Panc1 (cell line): ENCODE data around the gene PDZD2. TPM values are rescaled to one million over a fixed set of nuclear protein-coding genes. Genes with fewer than 3 reads are reported as not detected.

Source experiments
- ATAC-seq: fragments of 200-7000 bp; cut with Tn5 transposase; 2 replicates; pipeline ENCODE4 v1.9.1; 2020; ENCODE audit warnings: mild to moderate bottlenecking, moderate library complexity
- BruUV-seq: library from RNA; stranded (reverse); fragments of 400-500 nt; replicated peaks from 2 replicates; lab custom pipeline; 2021; lab: Mats Ljungman, UMichigan
- CTCF ChIA-PET: fragments of 300-600 bp; sonication (Branson Sonifier 250); formaldehyde crosslinking; loops from one replicate; lab custom pipeline; 2022; ENCODE audit warnings: antibody characterized with exemption; lab: Charles Lee
- POLR2A ChIA-PET: fragments of 300-600 bp; sonication (Branson Sonifier 250); formaldehyde crosslinking; loops from one replicate; lab custom pipeline; 2022; ENCODE audit warnings: antibody characterized with exemption; lab: Charles Lee
- DNase-seq: peaks from one replicate; pipeline ENCODE4 v3.0.0-alpha.2; 2010; ENCODE audit warnings: low read depth, low spot score
- H3K27ac ChIP-seq: 2 replicates; pipeline ENCODE4 v1.5.1; 2011; ENCODE audit warnings: mild to moderate bottlenecking, low read length, inconsistent platforms
- H3K27me3 ChIP-seq: fragments of 200-500 bp; sonication (Bioruptor generic); 2 replicates; pipeline ENCODE4 v1.6.0; 2014; ENCODE audit warnings: low read length, inconsistent platforms; ENCODE audit not compliant: control insufficient read depth, insufficient read depth
- H3K36me3 ChIP-seq: fragments of 200-500 bp; sonication (Bioruptor generic); 2 replicates; pipeline ENCODE4 v1.5.1; 2014; ENCODE audit warnings: inconsistent platforms, mild to moderate bottlenecking, low read length, moderate library complexity; ENCODE audit not compliant: control insufficient read depth, insufficient read depth
- H3K4me1 ChIP-seq: 2 replicates; pipeline ENCODE4 v1.5.1; 2011; ENCODE audit warnings: inconsistent platforms, mild to moderate bottlenecking, low read length, moderate library complexity; ENCODE audit not compliant: control insufficient read depth, insufficient read depth
- H3K4me3 ChIP-seq, 2 experiments: 2 replicates each; pipeline ENCODE4 v1.5.1; 2011 to 2012; ENCODE audit warnings: low read depth in 2 of 2, low read length in 2 of 2, mild to moderate bottlenecking in 2 of 2, inconsistent platforms in 1 of 2, moderate library complexity in 1 of 2
- H3K9me3 ChIP-seq: fragments of 200-500 bp; sonication (Bioruptor generic); 2 replicates; pipeline ENCODE4 v1.5.1; 2014; ENCODE audit warnings: low read depth, mild to moderate bottlenecking, inconsistent platforms, low read length, moderate library complexity; ENCODE audit not compliant: control insufficient read depth, insufficient read depth
- CTCF ChIP-seq: fragments of 450-650 bp; IDR thresholded peaks from 2 replicates; pipeline ENCODE4 v1.5.1; 2017; ENCODE audit warnings: mild to moderate bottlenecking
- POLR2AphosphoS5 ChIP-seq: IDR thresholded peaks from 2 replicates; pipeline ENCODE4 v1.6.1; 2012; ENCODE audit warnings: mild to moderate bottlenecking, low read depth, low read length, moderate library complexity
- REST ChIP-seq, 2 experiments: IDR thresholded peaks; 2 replicates each; pipeline ENCODE4 v1.6.1; 2011 to 2012; ENCODE audit warnings: low read depth in 2 of 2, control low read depth in 1 of 2, low read length in 1 of 2, mild to moderate bottlenecking in 1 of 2, moderate library complexity in 1 of 2; ENCODE audit not compliant: insufficient read depth in 1 of 2
- SIN3A ChIP-seq: IDR thresholded peaks from 2 replicates; pipeline ENCODE4 v1.6.1; 2012; ENCODE audit warnings: low read depth, mild to moderate bottlenecking, low read length, moderate library complexity, borderline replicate concordance; ENCODE audit not compliant: insufficient read depth
- TCF7L2 ChIP-seq: IDR thresholded peaks from 2 replicates; pipeline ENCODE4 v1.6.1; 2011; ENCODE audit warnings: mild to moderate bottlenecking, low read depth, low read length, inconsistent platforms
- in situ Hi-C: cut with HindIII; loops from 2 replicates; pipeline ENCODE4 v1.10.0; 2016; ENCODE audit warnings: low sequenced_read_pairs, low pct_unique_long_range_greater_than_20kb
- intact Hi-C: fragments of 100-400 bp; cut with micrococcal nuclease; formaldehyde crosslinking; loops from one replicate; pipeline ENCODE4 v1.10.0; 2022; ENCODE audit not compliant: unreplicated experiment
- total RNA-seq: library from RNA; stranded (reverse); gene quantifications from one replicate; pipeline ENCODE4 v1.2.1, GENCODE V29; 2021; ENCODE audit not compliant: unreplicated experiment

Gene PDZD2
- total RNA-seq, 1 experiment from 2014 or later: 0.10 TPM

- POLR2A ChIA-PET: no interaction called here
Measured at GRCh38 chr5:31952067-31952466, 313.1 kb downstream of the PDZD2 start.

GRCh38 chr5:31954091-31954490 lies 315.2 kb downstream of the PDZD2 start:
- intact Hi-C loops: no loop called here

More at GRCh38 chr5:31952067-31952466, 313.1 kb downstream of the PDZD2 start:
- CTCF ChIA-PET: interaction anchor here (0.6 kb wide), 1 partner anchor 123 kb away, joined by 3 read pairs; no protein-coding TSS in a partner anchor
- TF ChIP-seq POLR2AphosphoS5: no peak
- no peak for TF ChIP-seq REST (IDR thresholded peaks at IDR 0.05; ENCODE audit: insufficient read depth in 1 of 2, low read depth in 2 of 2, low read length in 1 of 2)
- no peak for TF ChIP-seq CTCF
- TF ChIP-seq SIN3A: no peak
- Histone ChIP-seq H3K27me3 (peaks cover 8% of the 10 kb centered on the region), H3K9me3 (no peaks in the 10 kb centered on the region), H3K36me3 (no peaks in the 10 kb centered on the region), H3K27ac (no peak overlapping the region), H3K4me1 (no peaks in the 10 kb centered on the region), H3K4me3 (no peak overlapping the region)
- ATAC-seq: no peak
- intact Hi-C loops: no loop called here
- BruUV-seq: no TSS peak
- DNase-seq: no peak
- in situ Hi-C loops: no loop called here

More at GRCh38 chr5:31954091-31954490, 315.2 kb downstream of the PDZD2 start:
- POLR2A ChIA-PET: no interaction called here
- H3K36me3 ChIP-seq: no peaks in the 10 kb centered on the region
- CTCF ChIA-PET: no interaction called here
- H3K27ac ChIP-seq: no peak overlapping the region
- ATAC-seq (no peak), DNase-seq (no peak)
- H3K4me1 ChIP-seq: no peaks in the 10 kb centered on the region
- H3K27me3 ChIP-seq: peaks cover 8% of the 10 kb centered on the region
- in situ Hi-C loops: no loop called here
- TF ChIP-seq REST (IDR thresholded peaks at IDR 0.05; ENCODE audit: insufficient read depth in 1 of 2, low read depth in 2 of 2, low read length in 1 of 2) (no peak), TCF7L2 (no peak), CTCF (no peak), SIN3A (no peak), POLR2AphosphoS5 (no peak)
- H3K9me3 ChIP-seq: no peaks in the 10 kb centered on the region
- H3K4me3 ChIP-seq: no peak overlapping the region
- no TSS peak for BruUV-seq
